HS-5 (cell line): Measurements from ENCODE around the gene SLC8A1.

Experiments used
- DNase-seq: peaks from one replicate; pipeline ENCODE4 v3.0.0-alpha.2; 2012; ENCODE audit warnings: low read depth

SLC8A1 gene

DNA sequence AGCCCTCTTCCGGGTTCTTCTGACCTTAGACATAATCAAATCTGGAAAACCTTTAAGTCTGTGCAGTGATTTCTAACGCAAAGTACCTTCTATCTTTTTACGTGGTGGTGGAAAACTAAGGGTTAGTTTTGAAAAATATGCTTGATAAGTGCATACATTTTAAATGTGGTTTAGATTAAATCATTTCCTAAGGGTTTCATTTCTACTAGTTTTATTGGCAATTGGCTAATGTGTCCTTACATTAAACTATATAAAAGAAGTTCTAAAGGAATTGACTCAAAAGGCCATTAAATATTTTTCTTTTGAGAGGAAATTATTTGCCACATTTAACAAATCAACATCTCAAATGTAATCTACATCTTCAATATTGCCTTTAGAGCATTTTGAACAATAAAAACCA, 404.5 kb downstream of the SLC8A1 start:
- DNase-seq = no peak
